GM12864 (cell line): ENCODE measurements around the gene SUGCT.

Source experiments
- DNase-seq: peaks from one replicate; pipeline ENCODE4 v3.0.0-alpha.2; 2011; ENCODE audit warnings: low read depth
- H3K4me3 ChIP-seq: 2 replicates; pipeline ENCODE4 v1.5.1; 2011; ENCODE audit warnings: mild to moderate bottlenecking, low read depth, low read length, control low read depth
- CTCF ChIP-seq: IDR thresholded peaks from 2 replicates; pipeline ENCODE4 v1.5.1; 2011; ENCODE audit warnings: low read depth, mild to moderate bottlenecking, moderate library complexity, low read length, control low read depth, inconsistent platforms; ENCODE audit errors: missing control alignments

SUGCT gene

GRCh38 chr7:40490603-40490924 is 355.8 kb downstream of the SUGCT start:
- DNase-seq = no peak
- TF ChIP-seq CTCF = no peak
- H3K4me3 ChIP-seq = no peak overlapping the region

- no peak for TF ChIP-seq CTCF
- no peak for DNase-seq
- no peak overlapping the region for H3K4me3 ChIP-seq
Measured at GRCh38 chr7:40492946-40493345, 358.1 kb downstream of the SUGCT start.

- no peak for DNase-seq
Measured at GRCh38 chr7:40493609-40494051, 358.8 kb downstream of the SUGCT start.

GRCh38 chr7:40498924-40499510 is 364.2 kb downstream of the SUGCT start:
- DNase-seq = no peak
- no peak overlapping the region for H3K4me3 ChIP-seq
- TF ChIP-seq CTCF = no peak

More at GRCh38 chr7:40493609-40494051, 358.8 kb downstream of the SUGCT start:
- no peak overlapping the region for H3K4me3 ChIP-seq
- TF ChIP-seq CTCF = no peak

GRCh38 chr7:40499718-40500117 is 364.9 kb downstream of the SUGCT start:
- TF ChIP-seq CTCF = no peak
- H3K4me3 ChIP-seq = no peak overlapping the region
- no peak for DNase-seq

GRCh38 chr7:40500219-40500618 is 365.4 kb downstream of the SUGCT start:
- DNase-seq = no peak
- TF ChIP-seq CTCF = no peak
- no peak overlapping the region for H3K4me3 ChIP-seq

GRCh38 chr7:40502359-40502758 is 367.6 kb downstream of the SUGCT start:
- H3K4me3 ChIP-seq = no peak overlapping the region
- no peak for TF ChIP-seq CTCF
- no peak for DNase-seq
